Astrocyte (in vitro differentiated cells and primary cell): ENCODE data around the gene PANX3. TPM values are rescaled to one million over a fixed set of nuclear protein-coding genes. Genes with fewer than 3 reads are reported as not detected.

Experiments
- DNase-seq: peaks from one replicate; pipeline ENCODE4 v3.0.0-alpha.2; 2010; ENCODE audit warnings: low read depth
- FAIRE-seq: peaks from 2 replicates; lab custom pipeline; 2011; peaks lifted over from hg19 to GRCh38; lab: Jason Lieb, UNC
- H2AFZ ChIP-seq: 2 replicates; pipeline ENCODE4 v1.6.0; 2012; ENCODE audit warnings: low read depth, low read length, inconsistent platforms
- H3K27ac ChIP-seq: 2 replicates; pipeline ENCODE4 v1.5.1; 2011; ENCODE audit warnings: low read depth, low read length, inconsistent platforms
- H3K27me3 ChIP-seq: 2 replicates; pipeline ENCODE4 v1.6.0; 2011; ENCODE audit warnings: low read length, inconsistent platforms; ENCODE audit not compliant: insufficient read depth
- H3K36me3 ChIP-seq: 2 replicates; pipeline ENCODE4 v1.5.1; 2011; ENCODE audit warnings: low read length, inconsistent platforms; ENCODE audit not compliant: insufficient read depth
- H3K4me1 ChIP-seq: 2 replicates; pipeline ENCODE4 v1.5.1; 2011; ENCODE audit warnings: low read length, inconsistent platforms; ENCODE audit not compliant: insufficient read depth
- H3K4me2 ChIP-seq: 2 replicates; pipeline ENCODE4 v1.6.0; 2012; ENCODE audit warnings: low read length, inconsistent platforms
- H3K4me3 ChIP-seq: 2 replicates; pipeline ENCODE4 v1.5.1; 2011; ENCODE audit warnings: low read depth, mild to moderate bottlenecking, low read length, inconsistent platforms; ENCODE audit not compliant: insufficient read depth
- H3K79me2 ChIP-seq: 2 replicates; pipeline ENCODE4 v1.6.0; 2012; ENCODE audit warnings: mild to moderate bottlenecking, low read length, inconsistent platforms; ENCODE audit not compliant: insufficient read depth
- H3K9ac ChIP-seq: 2 replicates; pipeline ENCODE4 v1.6.0; 2012; ENCODE audit warnings: mild to moderate bottlenecking, low read length, inconsistent platforms
- H3K9me3 ChIP-seq: 2 replicates; pipeline ENCODE4 v1.5.1; 2012; ENCODE audit warnings: low read depth, mild to moderate bottlenecking, low read length, inconsistent platforms; ENCODE audit not compliant: insufficient read depth
- H4K20me1 ChIP-seq: 2 replicates; pipeline ENCODE4 v1.6.0; 2012; ENCODE audit warnings: low read length, inconsistent platforms; ENCODE audit not compliant: insufficient read depth
- H3K27ac Mint-ChIP-seq: one replicate; pipeline ENCODE4 v1.8.0; 2021; ENCODE audit warnings: mild to moderate bottlenecking, mixed read lengths; ENCODE audit not compliant: unreplicated experiment
- H3K27me3 Mint-ChIP-seq: one replicate; pipeline ENCODE4 v1.8.0; 2021; ENCODE audit warnings: low read depth, mixed read lengths; ENCODE audit not compliant: unreplicated experiment
- H3K36me3 Mint-ChIP-seq: one replicate; pipeline ENCODE4 v1.8.0; 2021; ENCODE audit warnings: low read depth, mixed read lengths; ENCODE audit not compliant: unreplicated experiment
- H3K4me1 Mint-ChIP-seq: one replicate; pipeline ENCODE4 v1.8.0; 2021; ENCODE audit warnings: low read depth, mixed read lengths; ENCODE audit not compliant: unreplicated experiment
- H3K4me3 Mint-ChIP-seq: one replicate; pipeline ENCODE4 v1.8.0; 2021; ENCODE audit warnings: mild to moderate bottlenecking, moderate library complexity, mixed read lengths; ENCODE audit not compliant: unreplicated experiment
- H3K9me3 Mint-ChIP-seq: one replicate; pipeline ENCODE4 v1.8.0; 2021; ENCODE audit warnings: mild to moderate bottlenecking, mixed read lengths; ENCODE audit not compliant: unreplicated experiment
- EZH2 ChIP-seq: IDR thresholded peaks from 2 replicates; pipeline ENCODE4 v1.6.1; 2012; ENCODE audit warnings: mild to moderate bottlenecking, low read length, inconsistent platforms; ENCODE audit not compliant: insufficient read depth
- total RNA-seq: library from RNA; stranded (reverse); gene quantifications from 2 replicates; pipeline ENCODE4 v1.2.1, GENCODE V29; 2021
- TF ChIP-seq, protein P1 (sequence below): IDR thresholded peaks from 2 replicates; pipeline ENCODE4 v1.5.1; 2011; ENCODE audit warnings: low read depth, mild to moderate bottlenecking, inconsistent platforms, low read length, moderate library complexity; ENCODE audit not compliant: insufficient read depth

Gene PANX3
- total RNA-seq, 1 donor from 2014 or later, result not detected

GRCh38 chr11:124582565-124582964 is 28.7 kb upstream of the PANX3 start:
- H3K27ac ChIP-seq, result no peak overlapping the region
- Mint-ChIP-seq H3K4me1 (no peaks in the 10 kb centered on the region), H3K27me3 (peaks cover 5% of the 10 kb centered on the region), H3K4me3 (no peak overlapping the region), H3K27ac (no peak overlapping the region), H3K9me3 (no peaks in the 10 kb centered on the region), H3K36me3 (no peaks in the 10 kb centered on the region)
- H3K36me3 ChIP-seq, result no peaks in the 10 kb centered on the region
- FAIRE-seq (no peak), DNase-seq (no peak)
- H4K20me1 ChIP-seq, result no peaks in the 10 kb centered on the region
- no peak overlapping the region for H3K4me3 ChIP-seq
- no peaks in the 10 kb centered on the region for H3K27me3 ChIP-seq
- no peaks in the 10 kb centered on the region for H3K4me1 ChIP-seq
- H3K9me3 ChIP-seq, result no peaks in the 10 kb centered on the region
- no peak overlapping the region for H3K9ac ChIP-seq
- no peak overlapping the region for H3K4me2 ChIP-seq
- H3K79me2 ChIP-seq, result no peaks in the 10 kb centered on the region
- no peak overlapping the region for H2AFZ ChIP-seq
- no peak for TF ChIP-seq EZH2
- TF ChIP-seq, protein P1, sequence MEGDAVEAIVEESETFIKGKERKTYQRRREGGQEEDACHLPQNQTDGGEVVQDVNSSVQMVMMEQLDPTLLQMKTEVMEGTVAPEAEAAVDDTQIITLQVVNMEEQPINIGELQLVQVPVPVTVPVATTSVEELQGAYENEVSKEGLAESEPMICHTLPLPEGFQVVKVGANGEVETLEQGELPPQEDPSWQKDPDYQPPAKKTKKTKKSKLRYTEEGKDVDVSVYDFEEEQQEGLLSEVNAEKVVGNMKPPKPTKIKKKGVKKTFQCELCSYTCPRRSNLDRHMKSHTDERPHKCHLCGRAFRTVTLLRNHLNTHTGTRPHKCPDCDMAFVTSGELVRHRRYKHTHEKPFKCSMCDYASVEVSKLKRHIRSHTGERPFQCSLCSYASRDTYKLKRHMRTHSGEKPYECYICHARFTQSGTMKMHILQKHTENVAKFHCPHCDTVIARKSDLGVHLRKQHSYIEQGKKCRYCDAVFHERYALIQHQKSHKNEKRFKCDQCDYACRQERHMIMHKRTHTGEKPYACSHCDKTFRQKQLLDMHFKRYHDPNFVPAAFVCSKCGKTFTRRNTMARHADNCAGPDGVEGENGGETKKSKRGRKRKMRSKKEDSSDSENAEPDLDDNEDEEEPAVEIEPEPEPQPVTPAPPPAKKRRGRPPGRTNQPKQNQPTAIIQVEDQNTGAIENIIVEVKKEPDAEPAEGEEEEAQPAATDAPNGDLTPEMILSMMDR, result no peak

GRCh38 chr11:124583781-124584180 is 27.4 kb upstream of the PANX3 start:
- DNase-seq, result no peak
- FAIRE-seq, result no peak
- no peak overlapping the region for H3K27ac ChIP-seq
- no peaks in the 10 kb centered on the region for H3K79me2 ChIP-seq
- TF ChIP-seq, protein P1, result no peak
- no peak overlapping the region for H3K4me2 ChIP-seq
- Mint-ChIP-seq H3K27me3 (peaks cover 5% of the 10 kb centered on the region), H3K4me1 (no peaks in the 10 kb centered on the region), H3K36me3 (no peaks in the 10 kb centered on the region), H3K27ac (no peak overlapping the region), H3K9me3 (no peaks in the 10 kb centered on the region), H3K4me3 (no peak overlapping the region)
- no peaks in the 10 kb centered on the region for H3K9me3 ChIP-seq
- no peak overlapping the region for H3K4me3 ChIP-seq
- no peak overlapping the region for H3K9ac ChIP-seq
- no peak overlapping the region for H2AFZ ChIP-seq
- H3K4me1 ChIP-seq, result no peaks in the 10 kb centered on the region
- no peaks in the 10 kb centered on the region for H3K36me3 ChIP-seq
- no peaks in the 10 kb centered on the region for H3K27me3 ChIP-seq
- H4K20me1 ChIP-seq, result no peaks in the 10 kb centered on the region

GRCh38 chr11:124584681-124585372 is 26.4 kb upstream of the PANX3 start:
- H3K4me2 ChIP-seq, result no peak overlapping the region
- no peaks in the 10 kb centered on the region for H3K79me2 ChIP-seq
- no peak overlapping the region for H3K4me3 ChIP-seq
- no peaks in the 10 kb centered on the region for H3K4me1 Mint-ChIP-seq
- H3K27ac ChIP-seq, result no peak overlapping the region
- no peaks in the 10 kb centered on the region for H4K20me1 ChIP-seq
- H3K36me3 ChIP-seq, result no peaks in the 10 kb centered on the region
- H3K36me3 Mint-ChIP-seq, result no peaks in the 10 kb centered on the region
- H3K4me3 Mint-ChIP-seq, result no peak overlapping the region
- H3K27ac Mint-ChIP-seq, result no peak overlapping the region
- no peaks in the 10 kb centered on the region for H3K27me3 ChIP-seq
- H3K4me1 ChIP-seq, result no peaks in the 10 kb centered on the region
- H3K9me3 ChIP-seq, result no peaks in the 10 kb centered on the region
- no peaks in the 10 kb centered on the region for H3K9me3 Mint-ChIP-seq
- no peak for TF ChIP-seq EZH2
- TF ChIP-seq, protein P1, result no peak
- DNase-seq, result no peak
- peaks cover 5% of the 10 kb centered on the region for H3K27me3 Mint-ChIP-seq
- no peak overlapping the region for H2AFZ ChIP-seq
- H3K9ac ChIP-seq, result no peak overlapping the region
- FAIRE-seq, result no peak
